HG02798 (cell line): ENCODE data around the gene KIFC1.
A peak's percentile ranks its signal among the peaks of the same experiment; 100 is the strongest.

Experiments
- ATAC-seq: cut with Tn5 transposase; IDR thresholded peaks from one replicate; pipeline ENCODE4 v1.9.1; 2021; ENCODE audit warnings: mild to moderate bottlenecking; ENCODE audit not compliant: unreplicated experiment, poor library complexity

The KIFC1 gene

DNA sequence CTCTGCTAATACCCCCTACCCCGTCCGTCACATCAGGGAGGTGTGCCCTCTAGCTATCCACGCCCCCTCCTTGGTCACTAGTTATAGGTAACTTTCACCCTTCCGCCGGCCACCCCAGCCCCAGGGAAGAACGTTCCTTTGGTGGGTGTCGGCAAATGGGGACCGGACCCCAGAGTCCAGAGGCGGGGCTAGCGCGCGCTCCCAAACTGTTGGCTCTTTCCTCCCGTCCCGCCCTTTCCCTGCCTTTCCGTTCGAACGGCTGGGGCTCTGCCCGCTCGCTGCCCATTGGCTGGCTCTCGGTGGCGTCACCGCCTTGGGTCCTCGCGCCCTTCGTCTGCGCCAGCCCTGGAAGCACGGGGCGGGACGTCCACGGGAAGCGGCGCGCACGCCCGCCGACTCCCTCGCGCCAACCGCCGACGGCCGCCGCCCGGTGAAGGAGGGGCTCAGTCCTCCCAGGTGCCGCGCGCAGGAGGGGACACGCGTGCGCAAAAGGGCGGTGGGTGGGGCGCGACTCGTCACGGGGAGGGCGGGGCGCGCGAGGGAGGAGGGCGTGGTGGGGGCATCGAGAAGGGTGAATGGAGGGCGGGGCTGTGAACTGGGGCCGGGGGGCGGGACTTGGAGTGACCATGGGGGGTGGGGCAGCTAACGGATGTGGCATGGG, 18.6 kb downstream of the KIFC1 start:
- ATAC-seq = peak; percentile 90

DNA sequence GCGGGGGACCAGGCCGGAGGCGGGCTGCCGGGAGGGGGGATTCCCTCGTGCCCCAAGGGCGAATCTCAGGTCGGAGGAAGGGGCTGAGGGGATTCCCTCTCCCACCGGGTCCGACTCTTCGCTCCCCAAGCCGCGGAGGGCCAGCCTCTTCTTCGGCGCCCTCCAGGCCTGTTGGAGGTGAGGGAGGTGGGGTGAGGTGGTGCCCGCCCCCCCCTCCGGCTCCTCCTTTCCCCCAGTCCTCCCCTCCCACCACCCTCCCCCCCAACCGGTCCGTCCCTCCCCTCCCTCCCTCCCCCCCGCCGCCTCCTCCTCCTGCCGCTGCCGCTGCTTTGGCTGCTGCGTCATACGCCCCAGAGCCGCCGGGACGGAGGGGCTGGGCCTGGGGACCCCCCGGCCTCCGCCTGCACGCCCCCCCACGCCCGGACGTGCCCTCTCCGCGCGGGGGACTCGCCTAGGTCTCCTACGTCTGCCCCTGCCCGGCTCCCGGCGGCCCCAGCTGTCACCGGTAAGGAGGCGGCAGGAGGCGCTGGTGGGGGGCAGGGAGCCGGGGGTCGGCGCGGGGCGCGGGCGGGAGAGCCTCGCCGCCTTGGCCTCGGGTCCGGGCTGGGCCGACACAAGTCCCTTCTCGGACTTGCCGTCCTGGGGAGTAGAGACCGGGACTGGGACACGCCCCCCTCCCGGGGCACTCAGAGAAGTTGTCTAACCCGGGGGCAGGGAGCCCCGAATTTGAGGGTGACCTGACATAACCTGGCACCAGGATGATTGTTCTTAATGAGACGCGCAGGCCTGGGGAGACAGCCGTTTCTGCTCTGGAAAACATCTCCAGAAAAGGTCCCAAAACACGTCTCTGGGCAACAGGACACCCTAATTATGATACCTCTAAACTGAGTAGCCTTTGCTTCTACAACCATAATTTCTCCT, 19.3 kb downstream of the KIFC1 start, which contains the start of gene PHF1:
PHF1 (plus strand) TSS at position 304 of the 921 bp plus-strand sequence. CDS start 1,250 bp downstream, outside the sequence.
- peak; percentile 30 for ATAC-seq

DNA sequence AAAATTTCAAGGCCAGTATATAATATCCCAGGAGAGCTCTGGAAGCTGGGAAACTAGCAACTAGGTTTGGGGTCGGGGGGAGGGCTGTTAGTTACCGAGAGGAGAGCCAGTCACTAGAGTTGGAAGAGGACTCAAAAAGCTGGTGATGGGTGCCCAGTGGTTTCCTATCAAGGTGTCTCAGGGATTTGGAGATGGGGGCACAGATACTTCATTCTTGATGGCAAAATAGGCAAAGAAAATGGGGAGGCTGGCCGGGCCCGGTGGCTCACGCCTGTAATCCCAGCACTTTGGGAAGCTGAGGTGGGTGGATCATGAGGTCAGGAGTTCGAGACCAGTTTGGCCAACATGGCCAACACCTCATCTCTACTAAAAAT, 20.0 kb downstream of the KIFC1 start:
- no peak for ATAC-seq

DNA sequence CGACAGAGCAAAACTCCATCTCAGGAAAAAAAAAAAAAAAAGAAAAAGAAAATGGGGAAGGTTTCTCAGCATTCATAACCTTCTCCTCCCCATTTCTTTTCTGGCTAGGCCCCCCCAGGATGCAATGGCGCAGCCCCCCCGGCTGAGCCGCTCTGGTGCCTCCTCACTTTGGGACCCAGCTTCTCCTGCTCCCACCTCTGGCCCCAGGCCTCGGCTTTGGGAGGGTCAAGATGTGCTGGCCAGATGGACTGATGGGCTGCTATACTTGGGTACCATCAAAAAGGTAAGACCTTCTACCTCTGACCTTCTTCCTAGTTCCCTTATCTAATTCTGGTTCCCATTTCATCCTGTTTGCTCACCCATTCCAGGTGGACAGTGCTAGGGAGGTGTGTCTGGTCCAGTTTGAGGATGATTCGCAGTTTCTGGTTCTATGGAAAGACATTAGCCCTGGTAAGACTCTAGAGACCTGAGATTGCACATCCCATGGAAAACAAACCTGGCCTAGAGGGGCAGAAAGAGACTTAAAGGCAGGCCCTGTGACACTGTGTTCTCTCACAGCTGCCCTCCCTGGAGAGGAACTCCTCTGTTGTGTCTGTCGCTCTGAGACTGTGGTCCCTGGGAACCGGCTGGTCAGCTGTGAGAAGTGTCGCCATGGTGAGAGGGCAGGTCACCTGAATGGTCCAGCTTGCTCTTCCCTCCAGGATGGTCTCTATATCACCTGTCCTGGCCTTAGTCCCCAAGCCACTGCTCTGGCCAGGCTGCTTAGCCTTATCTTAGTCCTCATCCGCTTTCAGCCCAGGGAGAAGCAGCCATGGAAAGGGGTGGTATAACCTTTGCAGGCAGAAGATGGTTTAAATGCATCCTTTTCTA, 20.8 kb downstream of the KIFC1 start:
- no peak for ATAC-seq

DNA sequence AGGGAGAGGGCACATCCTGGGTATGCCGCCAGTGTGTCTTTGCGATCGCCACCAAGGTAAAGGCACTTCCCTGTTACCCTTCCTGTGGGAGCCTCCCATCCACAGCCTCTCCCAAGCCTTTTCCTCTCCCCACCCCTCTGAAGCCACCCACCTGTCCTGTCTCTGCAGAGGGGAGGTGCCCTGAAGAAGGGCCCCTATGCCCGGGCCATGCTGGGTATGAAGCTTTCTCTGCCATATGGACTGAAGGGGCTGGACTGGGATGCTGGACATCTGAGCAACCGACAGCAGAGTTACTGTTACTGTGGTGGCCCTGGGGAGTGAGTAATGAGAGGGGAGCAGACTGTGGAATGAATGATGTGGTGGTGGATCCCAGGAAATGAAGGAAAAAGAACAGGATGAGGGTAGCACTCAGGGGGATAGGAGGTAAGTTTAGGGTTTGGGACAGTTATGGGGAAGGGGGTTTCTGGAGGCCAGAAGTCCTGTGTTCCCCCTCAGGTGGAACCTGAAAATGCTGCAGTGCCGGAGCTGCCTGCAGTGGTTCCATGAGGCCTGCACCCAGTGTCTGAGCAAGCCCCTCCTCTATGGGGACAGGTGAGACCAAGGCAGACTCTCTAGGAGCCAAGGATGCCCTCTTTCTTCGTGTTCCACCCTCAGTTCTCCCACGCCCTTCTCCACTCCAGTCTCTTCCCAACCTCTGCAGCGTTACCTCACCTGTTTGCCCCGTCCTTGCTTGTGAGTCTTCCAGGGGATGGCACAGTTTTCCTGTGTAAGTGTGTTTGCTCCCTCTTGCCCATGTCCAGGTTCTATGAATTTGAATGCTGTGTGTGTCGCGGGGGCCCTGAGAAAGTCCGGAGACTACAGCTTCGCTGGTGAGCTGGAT, 21.9 kb downstream of the KIFC1 start:
- ATAC-seq = no peak

DNA sequence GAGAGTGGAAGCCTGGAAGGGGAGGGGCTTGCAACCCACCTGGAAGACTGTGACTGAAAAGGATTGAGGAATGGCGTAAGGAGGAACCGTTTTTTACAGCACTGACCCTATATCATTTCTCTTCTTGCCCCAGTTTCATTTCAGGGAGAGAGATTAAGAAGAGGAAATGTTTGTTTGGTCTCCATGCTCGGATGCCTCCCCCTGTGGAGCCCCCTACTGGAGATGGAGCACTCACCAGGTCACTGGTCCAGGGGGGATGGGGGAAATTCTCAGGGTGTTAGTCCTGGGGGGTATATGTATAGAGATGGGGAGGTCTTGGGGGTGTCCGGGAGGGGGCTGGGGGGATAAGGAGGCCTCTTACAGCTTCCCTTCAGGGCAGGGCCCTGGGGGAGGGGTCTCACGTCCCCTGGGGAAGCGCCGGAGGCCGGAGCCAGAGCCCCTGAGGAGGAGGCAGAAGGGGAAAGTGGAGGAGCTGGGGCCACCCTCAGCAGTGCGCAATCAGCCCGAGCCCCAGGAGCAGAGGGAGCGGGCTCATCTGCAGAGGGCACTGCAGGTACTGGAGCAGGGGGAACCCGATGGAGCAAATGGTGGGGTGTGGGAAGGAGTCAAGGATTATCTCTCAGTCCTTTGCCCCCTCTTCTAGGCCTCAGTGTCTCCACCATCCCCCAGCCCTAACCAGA, 23.1 kb downstream of the KIFC1 start:
- no peak for ATAC-seq

DNA sequence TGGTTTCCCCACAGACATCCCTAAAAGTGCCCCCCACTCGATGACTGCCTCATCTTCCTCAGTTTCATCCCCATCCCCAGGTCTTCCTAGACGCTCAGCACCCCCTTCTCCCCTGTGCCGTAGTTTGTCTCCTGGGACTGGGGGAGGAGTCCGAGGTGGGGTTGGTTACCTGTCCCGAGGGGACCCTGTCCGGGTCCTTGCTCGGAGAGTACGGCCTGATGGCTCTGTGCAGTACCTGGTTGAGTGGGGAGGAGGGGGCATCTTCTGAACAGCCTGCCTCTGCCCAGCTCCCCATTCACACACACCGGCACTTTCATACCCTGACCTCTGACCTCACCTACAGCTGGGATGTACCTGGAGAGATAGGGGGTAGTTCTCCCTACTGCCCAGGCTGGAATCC, 24.2 kb downstream of the KIFC1 start:
- ATAC-seq = no peak

DNA sequence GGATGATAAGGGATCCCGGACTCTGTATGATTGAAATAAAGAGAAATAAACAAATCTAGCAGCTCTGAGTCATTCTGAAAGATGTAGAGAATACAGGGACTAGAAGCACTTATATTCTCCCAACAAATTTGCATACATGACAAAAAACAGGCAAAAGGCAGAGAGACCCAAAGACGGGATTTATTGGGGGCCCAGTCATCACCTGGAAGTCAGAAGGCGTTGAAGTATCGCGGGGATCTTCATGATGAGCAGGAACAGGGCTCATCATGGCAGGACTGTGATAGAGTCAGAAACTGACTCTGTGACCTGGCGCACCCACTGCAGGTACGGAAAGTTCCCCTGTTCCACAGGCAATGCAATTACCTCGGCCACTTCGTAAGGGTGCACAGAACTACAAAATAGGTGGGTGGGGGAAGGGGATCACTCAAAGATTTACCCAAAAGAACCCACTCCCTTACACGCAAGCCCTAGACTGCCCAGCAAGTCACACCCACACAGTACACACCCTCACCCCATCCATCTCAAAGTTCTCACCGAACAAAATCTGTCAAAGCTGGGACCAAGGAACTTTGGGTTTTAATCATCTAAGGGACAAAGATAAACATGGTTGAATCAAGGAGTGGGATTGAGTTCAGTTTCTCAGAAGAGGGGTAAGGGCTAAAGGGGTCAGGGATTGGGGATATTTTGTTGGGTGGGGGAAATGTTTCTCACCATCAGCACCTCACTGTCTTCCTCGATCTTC, 24.9 kb downstream of the KIFC1 start:
- no peak for ATAC-seq

DNA sequence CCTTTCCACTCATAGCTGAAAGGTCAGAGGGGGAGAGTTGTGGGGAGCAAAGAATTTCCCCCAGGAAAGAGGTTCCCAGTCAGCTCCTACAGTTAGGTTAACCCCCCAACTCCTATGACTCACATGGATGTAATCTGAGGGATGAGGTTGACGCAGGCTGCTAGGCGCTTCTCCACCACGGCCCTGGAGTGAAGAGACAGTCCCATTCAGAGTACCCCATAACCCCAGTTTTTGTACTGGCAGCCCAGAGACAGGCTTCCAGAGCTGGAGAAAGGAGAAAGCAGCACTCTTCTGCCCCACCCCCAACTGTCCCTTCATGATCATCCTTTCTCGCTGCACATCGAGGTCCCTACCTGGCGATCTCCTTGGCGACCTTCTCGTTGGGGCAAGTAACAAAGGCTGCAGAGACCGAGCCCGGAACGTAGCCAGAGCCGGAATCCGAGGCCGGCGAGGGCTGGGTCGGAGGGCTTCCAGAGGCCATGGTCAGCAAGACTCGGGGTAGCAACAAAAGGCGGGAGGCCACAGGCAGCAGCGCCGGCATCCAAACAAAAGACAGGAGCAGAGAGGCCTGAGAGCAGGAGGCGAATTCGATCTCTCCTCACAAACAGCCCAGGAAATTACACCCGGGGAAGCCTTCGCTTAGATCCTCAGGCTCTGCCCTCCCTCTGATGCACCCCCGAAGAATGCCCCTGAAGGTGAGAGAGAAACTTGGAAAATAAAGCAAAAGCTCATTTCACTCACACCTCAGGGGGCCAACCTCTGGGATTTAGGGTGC, 25.7 kb downstream of the KIFC1 start:
- no peak for ATAC-seq

DNA sequence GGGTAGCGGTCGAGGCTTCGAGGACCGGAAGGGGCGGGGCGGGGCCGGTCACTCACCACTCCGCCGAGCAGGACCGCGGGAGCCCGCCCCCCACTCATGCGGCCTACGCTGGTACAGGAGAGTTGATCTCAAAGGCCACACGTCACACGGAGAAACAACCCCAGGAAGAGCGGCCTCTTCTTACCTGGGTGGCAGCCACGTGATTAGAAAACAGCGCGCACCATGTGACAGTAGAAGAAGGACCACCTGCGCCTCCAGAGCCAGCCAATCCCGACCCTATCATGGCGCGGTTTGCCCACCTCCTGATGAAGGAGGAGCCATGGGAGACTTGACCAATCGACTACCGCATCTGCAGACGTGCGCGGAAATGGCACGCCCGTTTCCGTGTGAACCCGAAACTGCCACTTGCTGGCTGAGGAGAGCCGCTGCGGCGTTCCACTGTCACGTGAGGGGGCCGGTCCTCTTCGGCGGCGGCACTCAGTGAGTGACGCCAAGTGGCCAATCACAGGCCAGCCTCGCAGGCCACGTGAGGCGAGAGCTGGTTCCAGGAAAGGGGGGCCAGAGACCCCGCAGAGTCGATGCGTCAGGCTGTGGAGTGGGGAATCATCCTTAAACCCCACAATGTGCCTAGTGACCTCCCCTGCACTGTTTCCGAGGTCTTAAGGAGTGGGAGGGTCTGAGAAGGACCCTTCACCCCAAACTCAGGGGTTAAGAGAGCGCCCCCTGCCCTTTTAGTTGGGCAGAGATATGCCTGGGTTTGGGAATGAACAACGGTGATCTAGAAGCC, 26.5 kb downstream of the KIFC1 start, which contains the start of gene CUTA:
CUTA (minus strand) TSS at position 205 of the 787 bp plus-strand sequence; CDS start at position 98, 107 bp downstream.
- peak; percentile 90 for ATAC-seq

DNA sequence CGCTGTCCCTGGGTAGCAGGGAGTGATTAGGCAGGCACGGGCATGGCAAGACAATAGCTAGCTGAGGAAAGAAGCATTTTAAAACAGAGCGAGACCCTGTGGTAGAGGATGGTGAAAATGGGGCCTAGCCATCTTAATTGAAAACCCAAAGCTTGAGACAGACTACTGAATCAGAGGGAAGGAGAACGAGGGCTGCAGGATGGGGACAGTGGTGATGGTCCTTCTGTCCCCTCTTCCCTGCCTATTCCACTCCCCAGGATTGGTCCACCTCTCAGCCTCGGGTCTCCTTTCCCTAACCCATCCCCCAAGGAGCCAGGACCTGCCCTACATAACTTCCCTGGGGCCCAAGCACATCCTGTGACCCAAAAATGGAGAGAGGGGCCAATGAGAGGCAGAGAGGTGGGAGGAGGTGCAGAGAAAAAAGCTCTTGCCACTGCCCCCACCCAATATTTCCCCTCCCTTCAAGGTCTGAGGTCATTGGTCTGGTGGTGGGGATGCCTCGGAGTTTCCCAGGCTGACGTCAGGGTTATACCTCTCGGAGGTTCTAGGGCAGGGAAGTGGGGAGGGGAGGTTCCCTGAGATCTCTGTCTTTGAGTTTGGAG, 27.2 kb downstream of the KIFC1 start:
- no peak for ATAC-seq

DNA sequence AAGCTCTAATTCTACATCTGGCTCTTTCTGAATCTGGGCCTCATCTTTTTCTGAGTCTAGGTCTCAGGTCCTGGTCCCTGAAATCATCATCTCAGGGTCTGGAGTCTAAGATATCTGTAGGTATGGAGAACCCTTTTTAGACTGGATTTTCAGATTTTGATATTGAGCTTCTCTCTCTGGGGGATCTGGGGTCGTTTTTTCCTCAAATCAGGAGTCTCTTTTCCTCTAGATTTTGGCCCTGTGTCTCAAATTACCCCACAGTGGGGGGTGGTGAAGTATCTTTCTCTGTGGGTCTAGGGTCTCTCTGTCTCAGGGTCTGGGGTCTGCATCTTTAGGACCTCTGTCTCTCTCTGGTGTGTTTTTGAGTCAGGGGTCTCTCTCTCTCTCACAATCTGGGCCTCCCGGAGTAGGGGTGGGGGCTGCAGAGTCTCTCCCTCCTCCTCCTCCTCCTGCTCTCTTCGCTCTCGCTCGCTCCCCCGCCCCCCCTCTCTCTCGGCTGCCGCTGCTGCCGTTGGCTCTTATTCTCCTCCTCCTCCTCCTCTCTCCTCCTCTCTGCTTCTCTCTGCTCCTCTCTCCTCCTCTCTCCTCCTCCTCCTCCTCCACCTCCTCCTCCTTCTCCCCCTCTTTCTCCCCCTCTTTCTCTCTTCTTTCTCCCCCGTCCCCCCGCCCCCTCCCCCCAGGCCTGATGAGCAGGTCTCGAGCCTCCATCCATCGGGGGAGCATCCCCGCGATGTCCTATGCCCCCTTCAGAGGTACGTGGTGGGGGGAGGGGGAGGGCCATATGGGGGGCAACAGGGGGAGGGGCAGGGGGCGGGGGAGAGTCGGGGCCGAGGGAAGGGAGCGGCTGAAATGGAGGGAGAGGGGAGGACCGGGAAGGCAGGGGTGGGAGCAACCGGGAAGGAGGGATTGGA, 28.2 kb downstream of the KIFC1 start, which contains the start of gene SYNGAP1:
SYNGAP1 (plus strand) TSS at position 486 of the 911 bp plus-strand sequence; CDS start at position 686, 200 bp downstream.
- ATAC-seq = no peak

DNA sequence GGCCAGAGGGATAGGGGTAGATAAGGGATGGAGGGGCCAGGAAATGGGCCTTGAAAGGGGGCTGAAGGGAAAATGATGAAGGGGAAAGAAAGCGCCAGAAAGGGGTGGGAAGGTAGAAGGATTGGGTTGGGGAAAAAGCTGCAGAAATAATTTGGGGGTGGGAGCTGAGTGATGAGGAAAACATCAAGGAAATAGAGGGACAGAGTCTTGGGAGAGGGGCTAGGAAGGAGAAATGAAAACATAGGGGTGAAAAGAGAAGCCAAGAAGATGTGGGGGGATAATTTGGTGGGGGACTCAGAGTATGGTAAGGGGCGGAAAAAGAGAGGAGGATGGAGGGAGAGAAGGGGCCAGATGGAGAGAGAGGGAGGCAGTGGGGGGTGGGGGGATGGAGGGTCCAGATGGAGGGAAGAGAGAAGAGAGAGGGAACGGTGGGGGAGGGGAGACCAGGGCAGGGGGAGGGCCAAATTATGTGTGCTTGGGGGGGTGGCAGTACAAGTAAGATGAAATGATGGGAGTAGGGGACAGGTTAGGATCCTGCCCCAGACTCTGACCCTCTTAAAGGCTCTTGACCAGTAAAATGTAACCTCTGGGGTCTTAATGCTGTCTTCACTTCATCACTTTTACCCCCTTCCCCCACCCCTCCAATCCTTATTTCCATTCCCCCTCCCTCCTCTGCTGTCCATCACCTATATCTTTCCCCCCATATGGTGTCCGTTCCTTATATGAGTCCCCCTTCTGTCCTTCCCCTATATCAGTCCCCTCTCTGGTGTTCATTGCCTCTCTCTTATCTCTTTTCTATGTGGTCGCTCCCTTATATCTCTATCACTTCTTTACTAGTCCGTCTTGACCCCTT, 29.1 kb downstream of the KIFC1 start:
- no peak for ATAC-seq

DNA sequence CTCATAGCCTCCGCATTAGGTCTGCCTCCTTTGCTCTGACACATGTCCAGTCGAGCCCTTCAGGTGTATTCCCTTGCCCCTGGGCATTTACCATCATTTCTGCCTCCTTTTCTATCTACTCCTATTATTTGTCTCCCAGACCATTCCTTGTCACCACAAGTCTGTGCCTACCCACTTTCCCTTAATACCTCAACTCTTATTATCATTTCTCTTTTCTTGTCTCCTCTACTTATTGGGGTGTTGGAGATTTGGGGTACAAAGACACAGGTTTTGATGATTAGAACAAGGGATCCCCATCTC, 29.7 kb downstream of the KIFC1 start:
- ATAC-seq = no peak

DNA sequence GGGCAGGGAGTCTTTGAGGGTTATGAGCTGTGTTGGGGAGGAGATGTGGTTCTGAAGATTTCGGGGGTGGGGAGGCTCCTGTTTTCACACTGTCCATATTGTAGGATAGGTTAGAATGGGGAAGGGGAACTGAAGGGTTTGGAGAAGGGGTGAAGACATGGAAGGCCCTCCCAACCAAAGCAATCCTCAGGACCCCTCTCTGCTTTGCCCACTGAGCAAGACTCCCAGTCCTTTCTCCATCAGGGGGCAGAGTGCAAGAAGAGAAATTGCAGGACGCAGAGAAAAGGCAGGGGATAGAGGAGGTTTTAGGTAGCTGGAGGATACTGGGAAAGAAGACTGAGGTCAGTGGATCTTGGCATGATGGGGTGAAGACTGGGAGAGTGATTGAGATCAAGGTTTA, 32.2 kb downstream of the KIFC1 start:
- no peak for ATAC-seq
